Type B pancreatic cell (in vitro differentiated cells): ENCODE results near the gene SLC44A4. TPM values are rescaled to one million over a fixed set of nuclear protein-coding genes. Genes with fewer than 3 reads are reported as not detected.

Experiments
- DNase-seq: peaks from one replicate; pipeline ENCODE4 v3.0.0; 2021; ENCODE audit warnings: mixed read lengths; ENCODE audit not compliant: unreplicated experiment; ENCODE audit errors: extremely low spot score
- H3K27ac Mint-ChIP-seq: 2 replicates; pipeline ENCODE4 v1.8.0; 2021; ENCODE audit warnings: mild to moderate bottlenecking, mixed read lengths
- H3K27me3 Mint-ChIP-seq: 2 replicates; pipeline ENCODE4 v1.8.0; 2021; ENCODE audit warnings: mixed read lengths
- H3K36me3 Mint-ChIP-seq: 2 replicates; pipeline ENCODE4 v1.8.0; 2021; ENCODE audit warnings: mixed read lengths
- H3K4me1 Mint-ChIP-seq: one replicate; pipeline ENCODE4 v1.8.0; 2021; ENCODE audit warnings: mixed read lengths; ENCODE audit not compliant: unreplicated experiment
- H3K4me3 Mint-ChIP-seq: 2 replicates; pipeline ENCODE4 v1.8.0; 2021; ENCODE audit warnings: mild to moderate bottlenecking, mixed read lengths
- H3K9me3 Mint-ChIP-seq: 2 replicates; pipeline ENCODE4 v1.8.0; 2021; ENCODE audit warnings: mixed read lengths
- CTCF ChIP-seq: fragments of 200-600 bp; sonication (generic); conservative IDR thresholded peaks from 2 replicates; pipeline ENCODE4 v1.5.0; 2021; ENCODE audit warnings: antibody characterized with exemption, mild to moderate bottlenecking
- total RNA-seq: library from RNA; stranded (reverse); gene quantifications from 2 replicates; pipeline ENCODE4 v1.2.1, GENCODE V29; 2021; ENCODE audit warnings: low replicate concordance

SLC44A4 gene
- total RNA-seq, 1 donor from 2014 or later: 10.6 TPM

GRCh38 chr6:31880616-31881015, 1.8 kb upstream of the SLC44A4 start:
- no peaks in the 10 kb centered on the region for H3K27me3 Mint-ChIP-seq
- H3K4me3 Mint-ChIP-seq: no peak overlapping the region
- H3K36me3 Mint-ChIP-seq: peaks cover 12% of the 10 kb centered on the region
- no peaks in the 10 kb centered on the region for H3K4me1 Mint-ChIP-seq
- DNase-seq: no peak
- no peak overlapping the region for H3K27ac Mint-ChIP-seq
- no peaks in the 10 kb centered on the region for H3K9me3 Mint-ChIP-seq
- no peak for TF ChIP-seq CTCF

GRCh38 chr6:31879901-31880300, 1.1 kb upstream of the SLC44A4 start:
- Mint-ChIP-seq H3K36me3 (peaks cover 9% of the 10 kb centered on the region), H3K4me1 (no peaks in the 10 kb centered on the region), H3K27me3 (no peaks in the 10 kb centered on the region), H3K9me3 (no peaks in the 10 kb centered on the region), H3K4me3 (no peak overlapping the region), H3K27ac (no peak overlapping the region)
- TF ChIP-seq CTCF: no peak
- no peak for DNase-seq

- Mint-ChIP-seq H3K27ac (peak overlapping the region; percentile 56), H3K4me3 (no peak overlapping the region), H3K27me3 (no peaks in the 10 kb centered on the region), H3K36me3 (peaks cover 9% of the 10 kb centered on the region), H3K4me1 (no peaks in the 10 kb centered on the region), H3K9me3 (no peaks in the 10 kb centered on the region)
- no peak for TF ChIP-seq CTCF
- no peak for DNase-seq
Measured at GRCh38 chr6:31879143-31879542, 346 bp upstream of the SLC44A4 start.

GRCh38 chr6:31878222-31878621, 575 bp downstream of the SLC44A4 start:
- Mint-ChIP-seq H3K4me3 (no peak overlapping the region), H3K4me1 (no peaks in the 10 kb centered on the region), H3K9me3 (no peaks in the 10 kb centered on the region), H3K27me3 (no peaks in the 10 kb centered on the region), H3K27ac (peak overlapping the region; percentile 21), H3K36me3 (peaks cover 9% of the 10 kb centered on the region)
- no peak for TF ChIP-seq CTCF
- DNase-seq: no peak

- TF ChIP-seq CTCF: no peak
- peak overlapping the region; percentile 21 for H3K27ac Mint-ChIP-seq
- H3K9me3 Mint-ChIP-seq: no peaks in the 10 kb centered on the region
- H3K27me3 Mint-ChIP-seq: no peaks in the 10 kb centered on the region
- no peak overlapping the region for H3K4me3 Mint-ChIP-seq
- peaks cover 9% of the 10 kb centered on the region for H3K36me3 Mint-ChIP-seq
- no peaks in the 10 kb centered on the region for H3K4me1 Mint-ChIP-seq
- DNase-seq: no peak
Measured at GRCh38 chr6:31877651-31878161, 1.1 kb downstream of the SLC44A4 start.
